ENCODE data around the gene CAMTA1.
"Not testable (repeated sequence)": the region's sequence is repeated elsewhere in the genome, so short reads cannot be mapped to it uniquely, and the experiment has no call there.

Gene CAMTA1

GRCh38 chr1:7302873-7303272 is 517.6 kb downstream of the CAMTA1 start:
- DNase-seq (ENCODE audit: low read depth, low spot score) = no peak

GRCh38 chr1:7303554-7304317 is 518.5 kb downstream of the CAMTA1 start:
- no peak for DNase-seq (ENCODE audit: low read depth, low spot score)

- no peak for DNase-seq (ENCODE audit: low read depth, low spot score)
These were observed 527.9 kb downstream of the CAMTA1 start for GRCh38 chr1:7313081-7313546.

- DNase-seq (ENCODE audit: low read depth, low spot score) = no peak
These were observed 528.6 kb downstream of the CAMTA1 start for GRCh38 chr1:7313826-7314225.

- no peak for DNase-seq (ENCODE audit: low read depth, low spot score)
These were observed 530.1 kb downstream of the CAMTA1 start for GRCh38 chr1:7315316-7315715.

GRCh38 chr1:7315946-7316345 is 530.7 kb downstream of the CAMTA1 start:
- no peak for DNase-seq (ENCODE audit: low read depth, low spot score)

- no peak for DNase-seq (ENCODE audit: low read depth, low spot score)
These were observed 532.6 kb downstream of the CAMTA1 start for GRCh38 chr1:7317888-7318287.

GRCh38 chr1:7319196-7319595 is 533.9 kb downstream of the CAMTA1 start:
- DNase-seq (ENCODE audit: low read depth, low spot score) = no peak

GRCh38 chr1:7320661-7321060 is 535.4 kb downstream of the CAMTA1 start:
- DNase-seq (ENCODE audit: low read depth, low spot score) = no peak

GRCh38 chr1:7322283-7322785 is 537.1 kb downstream of the CAMTA1 start:
- no peak for DNase-seq (ENCODE audit: low read depth, low spot score)

GRCh38 chr1:7322912-7323311 is 537.7 kb downstream of the CAMTA1 start:
- no peak for DNase-seq (ENCODE audit: low read depth, low spot score)

GRCh38 chr1:7325254-7325653 is 540.0 kb downstream of the CAMTA1 start:
- no peak for DNase-seq (ENCODE audit: low read depth, low spot score)

- DNase-seq (ENCODE audit: low read depth, low spot score) = no peak
These were observed 541.1 kb downstream of the CAMTA1 start for GRCh38 chr1:7326366-7326765.

- DNase-seq (ENCODE audit: low read depth, low spot score) = no peak
These were observed 542.6 kb downstream of the CAMTA1 start for GRCh38 chr1:7327849-7328248.

GRCh38 chr1:7329868-7330615 is 544.8 kb downstream of the CAMTA1 start:
- no peak for DNase-seq (ENCODE audit: low read depth, low spot score)

- DNase-seq (ENCODE audit: low read depth, low spot score) = not testable (repeated sequence)
These were observed 545.5 kb downstream of the CAMTA1 start for GRCh38 chr1:7330726-7331125.

GRCh38 chr1:7331926-7332535 is 546.8 kb downstream of the CAMTA1 start:
- no peak for DNase-seq (ENCODE audit: low read depth, low spot score)

- no peak for DNase-seq (ENCODE audit: low read depth, low spot score)
These were observed 547.8 kb downstream of the CAMTA1 start for GRCh38 chr1:7333094-7333493.

- no peak for DNase-seq (ENCODE audit: low read depth, low spot score)
These were observed 548.4 kb downstream of the CAMTA1 start for GRCh38 chr1:7333620-7334019.

- DNase-seq (ENCODE audit: low read depth, low spot score) = no peak
These were observed 549.3 kb downstream of the CAMTA1 start for GRCh38 chr1:7334475-7335035.

GRCh38 chr1:7335224-7335879 is 550.1 kb downstream of the CAMTA1 start:
- DNase-seq (ENCODE audit: low read depth, low spot score) = no peak

All from iPS DF 19.7 (cell line).